Hindlimb muscle (tissue), 1 donor: ENCODE data around the gene ALOX12B. TPM values are rescaled to one million over a fixed set of nuclear protein-coding genes. Genes with fewer than 3 reads are reported as not detected.
"Not testable (repeated sequence)": the region's sequence is repeated elsewhere in the genome, so short reads cannot be mapped to it uniquely, and the experiment has no call there.

ENCODE experiments used
- DNase-seq: peaks from one replicate; pipeline ENCODE4 v3.0.0-alpha.2; 2013
- polyA plus RNA-seq: library from polyadenylated mRNA; unstranded; fragments of 120-200 nt; gene quantifications from one replicate; pipeline ENCODE4 v1.2.1, GENCODE V29; 2013; ENCODE audit not compliant: insufficient read length

ALOX12B gene
- polyA plus RNA-seq, 1 donor, result not detected

DNA sequence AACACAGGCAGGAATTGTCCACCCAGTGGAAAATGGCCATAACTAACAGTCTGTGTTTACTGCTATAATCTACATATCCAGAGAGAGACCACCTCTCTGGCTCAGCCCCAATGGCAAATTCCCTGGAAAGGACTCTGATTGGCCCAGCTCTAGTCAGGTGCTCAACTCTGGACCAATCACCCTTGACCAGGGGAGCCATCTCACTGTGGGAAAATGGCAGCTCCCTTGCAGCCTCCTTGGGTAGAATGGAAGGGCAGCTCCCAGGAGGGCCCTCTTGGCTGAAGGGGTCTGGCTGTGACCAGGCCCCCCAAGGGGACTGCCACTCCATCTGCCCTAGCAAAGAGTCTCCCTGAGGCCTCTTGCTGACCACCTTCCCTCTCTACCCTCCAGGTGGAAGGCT is 45.5 kb downstream of the ALOX12B start:
- DNase-seq, result no peak

DNA sequence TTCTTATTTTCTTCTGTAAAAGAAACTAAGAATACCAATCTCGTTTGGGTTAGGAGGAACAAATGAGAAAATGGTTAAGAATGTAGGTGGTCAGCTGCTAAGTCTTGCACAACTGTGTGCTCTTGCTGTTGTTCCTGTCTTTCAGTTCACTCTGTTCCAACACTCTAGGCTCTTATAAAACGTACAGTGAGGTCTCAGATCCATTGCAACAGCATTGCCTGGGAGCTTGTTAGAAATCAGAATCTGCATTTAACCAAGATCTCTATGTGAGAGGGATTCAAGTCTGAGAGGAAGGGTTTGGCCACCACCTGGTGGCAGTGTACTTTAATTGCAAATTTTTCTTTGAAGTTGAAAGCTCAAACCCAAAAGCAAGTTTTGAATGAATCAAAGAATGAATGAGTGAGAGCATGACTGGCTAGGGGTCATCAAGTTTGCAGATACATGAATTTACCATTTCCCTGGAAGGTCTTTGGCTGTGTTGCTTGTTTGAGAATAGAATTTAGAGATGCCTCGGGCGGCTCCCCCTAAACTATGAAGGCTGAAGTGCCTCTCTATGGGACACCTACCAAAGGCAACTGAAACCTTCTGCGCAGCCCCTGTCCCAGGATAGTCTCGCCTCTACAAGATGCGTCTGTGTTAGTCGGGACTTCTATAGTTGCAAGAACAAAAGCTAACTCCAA is 46.1 kb downstream of the ALOX12B start:
- no peak for DNase-seq

DNA sequence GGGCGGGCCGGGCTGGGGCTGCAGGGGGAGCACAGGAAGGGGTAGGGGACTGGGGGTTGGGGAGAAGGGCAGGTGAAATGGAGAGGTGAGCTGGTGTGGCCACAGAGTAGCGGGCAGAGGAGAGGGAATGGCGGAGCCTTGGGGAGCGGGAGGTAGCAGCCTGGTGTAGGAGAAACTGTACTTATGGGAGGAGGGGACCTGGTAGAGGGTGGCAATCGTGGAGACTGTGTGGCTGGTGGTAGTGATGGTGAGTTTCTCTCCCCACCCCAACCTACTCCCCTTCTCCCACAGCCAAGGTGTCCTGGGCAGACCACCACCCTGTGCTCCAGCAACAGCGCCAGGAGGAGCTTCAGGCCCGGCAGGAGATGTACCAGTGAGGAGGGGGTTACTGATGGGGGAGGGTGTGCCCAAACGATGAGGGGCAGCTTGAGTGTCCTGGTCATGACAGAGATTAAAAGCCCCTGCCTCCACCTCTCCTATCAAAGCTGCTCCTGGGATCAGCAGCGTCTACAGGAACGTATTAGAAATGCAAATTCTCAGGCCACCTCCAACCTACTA is 47.8 kb downstream of the ALOX12B start:
- DNase-seq, result no peak

DNA sequence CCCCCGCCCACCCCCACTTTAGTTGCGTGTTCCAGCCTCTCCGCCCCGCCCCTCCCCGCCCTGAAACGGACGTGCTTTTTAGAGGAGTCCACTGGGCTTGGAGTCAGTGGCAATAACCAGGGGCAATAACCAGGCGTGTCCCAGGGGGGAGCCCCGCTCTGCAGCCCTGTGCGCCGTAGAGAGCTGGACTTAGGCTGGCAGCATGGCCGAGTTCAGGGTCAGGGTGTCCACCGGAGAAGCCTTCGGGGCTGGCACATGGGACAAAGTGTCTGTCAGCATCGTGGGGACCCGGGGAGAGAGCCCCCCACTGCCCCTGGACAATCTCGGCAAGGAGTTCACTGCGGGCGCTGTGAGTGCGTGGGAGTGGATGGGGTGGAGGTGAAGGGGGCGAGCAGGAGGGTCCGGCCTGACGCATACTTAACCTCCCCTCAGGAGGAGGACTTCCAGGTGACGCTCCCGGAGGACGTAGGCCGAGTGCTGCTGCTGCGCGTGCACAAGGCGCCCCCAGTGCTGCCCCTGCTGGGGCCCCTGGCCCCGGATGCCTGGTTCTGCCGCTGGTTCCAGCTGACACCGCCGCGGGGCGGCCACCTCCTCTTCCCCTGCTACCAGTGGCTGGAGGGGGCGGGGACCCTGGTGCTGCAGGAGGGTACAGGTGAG is 48.4 kb downstream of the ALOX12B start, which contains the start of gene ALOX15B:
Gene ALOX15B, plus strand, starts transcription at position 106 of the 657 bp plus-strand sequence. Its CDS starts 97 bp downstream, at position 203.
- no peak for DNase-seq

DNA sequence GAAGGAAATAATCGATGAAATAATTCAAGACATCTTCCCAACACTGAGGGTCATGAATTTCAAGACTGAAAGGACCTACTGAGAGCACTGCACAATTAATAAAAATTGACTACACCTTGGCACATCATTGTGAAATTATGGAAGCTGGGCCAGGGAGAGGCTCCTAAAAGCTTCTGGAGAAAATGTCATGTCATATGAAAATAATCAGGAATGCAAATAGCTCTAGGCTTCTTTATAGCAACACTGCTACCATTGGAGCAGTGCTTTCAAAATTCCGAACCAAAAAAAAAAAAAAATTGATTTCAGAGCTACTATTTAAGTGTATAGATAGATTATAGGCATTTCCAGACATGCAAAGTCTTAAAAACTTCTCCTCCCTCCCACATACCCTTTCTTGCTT is 55.1 kb downstream of the ALOX12B start:
- DNase-seq, result no peak

DNA sequence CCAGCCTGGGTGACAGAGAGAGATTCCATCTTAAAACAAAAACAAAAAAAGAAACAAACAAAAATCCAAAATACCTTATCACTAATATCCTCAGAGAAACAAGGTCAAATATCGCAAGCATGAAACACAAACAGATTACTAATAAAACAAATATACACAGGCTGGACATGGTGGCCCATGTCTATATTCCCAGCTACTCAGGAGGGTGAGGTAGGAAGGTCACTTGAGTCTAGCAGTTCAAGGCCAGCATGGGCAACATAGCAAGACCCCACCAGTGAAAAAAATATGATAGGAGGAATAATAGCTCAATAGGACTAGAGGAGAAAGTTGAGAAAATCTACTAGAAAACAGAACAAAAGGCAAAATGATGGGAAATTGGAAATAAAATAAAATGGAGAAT is 55.6 kb downstream of the ALOX12B start:
- DNase-seq, result no peak

DNA sequence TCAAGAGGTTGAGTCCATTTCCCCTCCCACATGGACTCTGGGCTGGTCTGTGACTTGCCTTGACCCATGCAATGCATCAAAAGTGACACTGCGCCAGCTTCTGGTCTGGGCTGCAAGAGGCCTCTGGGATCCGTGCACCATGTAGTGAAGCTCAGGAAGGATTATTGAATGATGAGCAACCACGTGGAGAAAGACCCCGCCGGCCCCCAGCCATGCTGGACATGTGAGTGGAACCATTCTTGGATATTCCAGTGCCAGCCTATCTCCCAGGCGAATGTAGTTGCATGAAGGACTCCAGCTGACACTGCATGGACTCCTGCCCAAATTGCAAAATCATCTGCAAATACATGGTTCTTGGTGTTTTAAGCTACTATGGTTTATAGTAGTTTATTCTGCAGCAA is 56.3 kb downstream of the ALOX12B start:
- DNase-seq, result no peak

DNA sequence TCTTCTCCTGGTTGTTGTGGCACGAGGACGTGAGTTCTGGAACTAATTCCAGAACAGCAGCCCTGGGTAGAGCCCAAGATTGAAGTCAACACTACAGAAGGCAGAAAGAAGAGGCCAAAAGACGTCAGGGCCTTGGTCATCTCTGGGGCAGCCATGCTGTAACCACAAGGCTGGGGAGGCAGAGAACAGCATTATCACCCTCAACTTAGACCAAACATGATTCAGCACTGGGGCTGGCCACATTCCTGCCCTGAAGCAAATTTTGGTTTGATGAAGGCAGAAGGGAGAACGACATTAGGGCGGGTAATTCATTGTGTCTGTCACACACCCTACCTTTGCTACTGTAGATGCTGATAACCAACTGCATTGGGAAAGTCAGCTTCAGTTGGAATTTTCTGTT is 58.4 kb downstream of the ALOX12B start:
- DNase-seq, result no peak

DNA sequence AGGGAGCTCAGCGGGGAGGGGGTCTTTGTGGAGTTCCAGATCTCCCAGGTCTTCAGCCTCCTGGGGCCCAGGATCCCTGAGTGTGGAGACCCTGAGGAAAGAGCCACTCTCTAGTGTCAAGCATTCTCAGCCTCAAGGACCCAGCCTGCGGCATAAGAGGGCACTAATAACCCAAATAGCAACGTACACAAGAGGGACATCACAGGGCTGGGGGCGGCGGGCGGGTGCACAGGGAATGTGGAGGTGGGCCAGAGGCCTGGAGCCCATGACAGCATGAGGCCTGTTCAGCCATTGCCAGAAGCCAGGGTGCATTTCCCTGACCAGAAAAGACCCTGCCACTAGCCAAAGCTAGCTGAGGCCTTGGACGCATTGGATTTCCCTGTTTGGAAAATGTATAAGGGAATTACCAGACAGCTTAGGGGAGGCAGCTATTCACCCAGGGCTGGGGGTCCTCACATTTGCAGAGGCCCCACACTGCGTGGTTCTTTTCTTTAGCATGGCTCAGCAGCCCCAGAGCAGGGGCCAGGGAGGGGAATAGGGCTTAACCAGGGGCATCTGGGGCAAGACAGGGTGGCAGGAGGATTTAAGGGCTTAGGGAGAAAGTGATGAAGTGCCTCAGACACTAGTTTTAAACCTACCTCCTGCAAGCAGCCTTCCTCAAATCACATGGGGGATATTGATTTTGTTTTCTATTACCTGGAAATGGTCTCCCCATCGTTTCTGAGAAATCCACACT is 62.2 kb downstream of the ALOX12B start:
- DNase-seq, result no peak

DNA sequence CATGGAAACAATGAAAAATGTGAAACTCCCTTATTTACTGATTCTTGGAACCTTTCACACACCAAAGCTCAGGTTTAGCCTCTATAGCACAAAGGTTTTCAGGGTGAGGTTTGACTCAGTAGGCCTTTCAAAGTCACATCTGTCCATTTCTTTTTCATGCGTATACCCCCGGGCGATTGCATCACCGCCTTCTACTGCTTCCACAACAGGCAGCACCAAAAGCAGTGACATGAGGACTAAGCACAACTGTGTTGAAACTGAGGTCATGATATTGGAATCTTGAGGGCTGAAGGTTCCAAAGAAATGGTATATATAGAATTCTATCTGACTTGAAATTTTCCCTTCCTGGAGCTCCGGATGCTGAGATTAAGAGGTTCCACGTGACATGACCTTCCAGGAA is 63.4 kb downstream of the ALOX12B start:
- not testable (repeated sequence) for DNase-seq

Other genes with a start within 250 kb of the ALOX12B start
- 32.6 TPM for gene TMEM88, start 232.7 kb downstream of the ALOX12B start, polyA plus RNA-seq
- gene NAA38, start 230.2 kb downstream of the ALOX12B start, polyA plus RNA-seq, result 42.8 TPM
- 8.2 TPM for gene CYB5D1, start 229.7 kb downstream of the ALOX12B start, polyA plus RNA-seq
- 60.9 TPM for gene CHD3, start 198.9 kb downstream of the ALOX12B start, polyA plus RNA-seq
- 3.5 TPM for gene RNF227, start 171.4 kb downstream of the ALOX12B start, polyA plus RNA-seq
- 4.7 TPM for gene KCNAB3, start 157.9 kb downstream of the ALOX12B start, polyA plus RNA-seq
- 99.5 TPM for gene TRAPPC1, start 155.8 kb downstream of the ALOX12B start, polyA plus RNA-seq
- 31.0 TPM for gene CNTROB, start 155.5 kb downstream of the ALOX12B start, polyA plus RNA-seq
- 0.15 TPM for gene GUCY2D, start 85.1 kb downstream of the ALOX12B start, polyA plus RNA-seq
- 2.2 TPM for gene ALOX15B, start 48.7 kb downstream of the ALOX12B start, polyA plus RNA-seq
- not detected for gene ALOXE3, start 30.8 kb upstream of the ALOX12B start, polyA plus RNA-seq
- 0.21 TPM for gene HES7, start 36.4 kb upstream of the ALOX12B start, polyA plus RNA-seq
- gene PER1, start 64.7 kb upstream of the ALOX12B start, polyA plus RNA-seq, result 72.6 TPM
- gene VAMP2, start 75.2 kb upstream of the ALOX12B start, polyA plus RNA-seq, result 68.4 TPM
- 5.5 TPM for gene TMEM107, start 88.7 kb upstream of the ALOX12B start, polyA plus RNA-seq
- gene BORCS6, start 102.5 kb upstream of the ALOX12B start, polyA plus RNA-seq, result 5.5 TPM
- gene AURKB, start 122.9 kb upstream of the ALOX12B start, polyA plus RNA-seq, result 14.9 TPM
- 19.5 TPM for gene CTC1, start 160.3 kb upstream of the ALOX12B start, polyA plus RNA-seq
- 34.9 TPM for gene PFAS, start 161.6 kb upstream of the ALOX12B start, polyA plus RNA-seq
- gene RANGRF, start 201.0 kb upstream of the ALOX12B start, polyA plus RNA-seq, result 21.0 TPM
- 1.5 TPM for gene SLC25A35, start 207.7 kb upstream of the ALOX12B start, polyA plus RNA-seq
- gene ARHGEF15, start 222.5 kb upstream of the ALOX12B start, polyA plus RNA-seq, result 14.8 TPM